CD4-positive, alpha-beta T cell (primary cell): ENCODE measurements around the gene ADH5. TPM values are rescaled to one million over a fixed set of nuclear protein-coding genes. Genes with fewer than 3 reads are reported as not detected.

ENCODE experiments used
- ATAC-seq: fragments of 200-7000 bp; cut with Tn5 transposase; one replicate; pipeline ENCODE4 v1.10.0; 2022; ENCODE audit warnings: mild to moderate bottlenecking; ENCODE audit not compliant: poor library complexity
- CTCF ChIA-PET: fragments of 350-600 bp; sonication (Branson Sonifier 250); formaldehyde crosslinking; loops from one replicate; lab custom pipeline; 2021; ENCODE audit warnings: antibody characterized with exemption, inconsistent platforms; lab: Charles Lee
- POLR2A ChIA-PET: fragments of 350-600 bp; sonication (Branson Sonifier 250); formaldehyde crosslinking; loops from one replicate; lab custom pipeline; 2021; ENCODE audit warnings: antibody characterized with exemption, inconsistent platforms; lab: Charles Lee
- DNase-seq, 14 experiments: peaks; one replicate each; pipeline ENCODE4 v3.0.0-alpha.2; 2013 to 2020; ENCODE audit warnings: mixed read lengths in 2 of 14
- H3K27ac ChIP-seq, 2 donors: one replicate each; pipeline versions ENCODE4 v1.5.1 to v1.7.0; 2013; ENCODE audit warnings: low read length in 2 of 2, low read depth in 1 of 2, mild to moderate bottlenecking in 1 of 2
- H3K27me3 ChIP-seq, 2 experiments: 1 replicate in 1 of 2; 2 replicates in 1 of 2; pipeline versions ENCODE4 v1.6.1 to v1.7.0; 2013; ENCODE audit warnings: low read length in 2 of 2, control low read depth in 1 of 2, mild to moderate bottlenecking in 1 of 2, moderate library complexity in 1 of 2; ENCODE audit not compliant: insufficient read depth in 2 of 2, control insufficient read depth in 1 of 2
- H3K36me3 ChIP-seq: one replicate; pipeline ENCODE4 v1.6.1; 2013; ENCODE audit warnings: low read length, control low read depth; ENCODE audit not compliant: insufficient read depth
- H3K4me1 ChIP-seq: one replicate; pipeline ENCODE4 v1.6.1; 2013; ENCODE audit warnings: low read length, control low read depth; ENCODE audit not compliant: insufficient read depth
- H3K4me3 ChIP-seq: one replicate; pipeline ENCODE4 v1.5.1; 2013; ENCODE audit warnings: mild to moderate bottlenecking, low read length, moderate library complexity
- H3K9me3 ChIP-seq, 2 experiments: 1 replicate in 1 of 2; 2 replicates in 1 of 2; pipeline versions ENCODE4 v1.6.1 to v1.7.0; 2013; ENCODE audit warnings: low read length in 2 of 2, mild to moderate bottlenecking in 2 of 2, control low read depth in 1 of 2, moderate library complexity in 1 of 2; ENCODE audit not compliant: control insufficient read depth in 1 of 2, insufficient read depth in 1 of 2
- H3K27ac Mint-ChIP-seq: one replicate; pipeline ENCODE4 v1.8.0; 2020; ENCODE audit warnings: mixed read lengths
- H3K27me3 Mint-ChIP-seq: one replicate; pipeline ENCODE4 v1.8.0; 2021; ENCODE audit warnings: mixed read lengths
- H3K36me3 Mint-ChIP-seq: one replicate; pipeline ENCODE4 v1.8.0; 2021; ENCODE audit warnings: low read depth, mixed read lengths
- H3K4me1 Mint-ChIP-seq: one replicate; pipeline ENCODE4 v1.8.0; 2021; ENCODE audit warnings: low read depth, mixed read lengths
- H3K4me3 Mint-ChIP-seq: one replicate; pipeline ENCODE4 v1.8.0; 2020; ENCODE audit warnings: mild to moderate bottlenecking, mixed read lengths
- H3K9me3 Mint-ChIP-seq: one replicate; pipeline ENCODE4 v1.8.0; 2020; ENCODE audit warnings: mixed read lengths
- intact Hi-C, 2 experiments: fragments of 100-400 bp; cut with DNase I in 1 of 2; cut with micrococcal nuclease in 1 of 2; formaldehyde crosslinking; loops; one replicate each; pipeline versions ENCODE4 v1.15.1 to v1.9.0; 2023 to 2025; cut with DNase I, micrococcal nuclease
- polyA plus RNA-seq, 2 donors: library from polyadenylated mRNA; unstranded; fragments of 120-200 nt; gene quantifications; one replicate each; pipeline ENCODE4 v1.2.1, GENCODE V29; 2013
- total RNA-seq, 174 experiments: library from RNA in 2 of 174; stranded (reverse) in 2 of 174; gene quantifications; one replicate each; pipeline ENCODE4 v1.2.3 and lab custom pipeline; 2021 to 2026
- TF ChIP-seq, protein P1 (sequence below): fragments of 200-600 bp; IDR thresholded peaks from one replicate; pipeline ENCODE4 v1.8.0; 2022; ENCODE audit warnings: antibody characterized with exemption, mild to moderate bottlenecking

ADH5 gene
- total RNA-seq (10 to 100 TPM; 49.1 to 52.0 TPM), total RNA-seq (lab: John Stamatoyannopoulos, UW) (19.6 to 140 (median 95.3) reads per million in 172 experiments)
- 74.6 TPM for polyA plus RNA-seq (2013, experiment 1 of 2)
- polyA plus RNA-seq (2013, experiment 2 of 2) = 74.2 TPM

DNA sequence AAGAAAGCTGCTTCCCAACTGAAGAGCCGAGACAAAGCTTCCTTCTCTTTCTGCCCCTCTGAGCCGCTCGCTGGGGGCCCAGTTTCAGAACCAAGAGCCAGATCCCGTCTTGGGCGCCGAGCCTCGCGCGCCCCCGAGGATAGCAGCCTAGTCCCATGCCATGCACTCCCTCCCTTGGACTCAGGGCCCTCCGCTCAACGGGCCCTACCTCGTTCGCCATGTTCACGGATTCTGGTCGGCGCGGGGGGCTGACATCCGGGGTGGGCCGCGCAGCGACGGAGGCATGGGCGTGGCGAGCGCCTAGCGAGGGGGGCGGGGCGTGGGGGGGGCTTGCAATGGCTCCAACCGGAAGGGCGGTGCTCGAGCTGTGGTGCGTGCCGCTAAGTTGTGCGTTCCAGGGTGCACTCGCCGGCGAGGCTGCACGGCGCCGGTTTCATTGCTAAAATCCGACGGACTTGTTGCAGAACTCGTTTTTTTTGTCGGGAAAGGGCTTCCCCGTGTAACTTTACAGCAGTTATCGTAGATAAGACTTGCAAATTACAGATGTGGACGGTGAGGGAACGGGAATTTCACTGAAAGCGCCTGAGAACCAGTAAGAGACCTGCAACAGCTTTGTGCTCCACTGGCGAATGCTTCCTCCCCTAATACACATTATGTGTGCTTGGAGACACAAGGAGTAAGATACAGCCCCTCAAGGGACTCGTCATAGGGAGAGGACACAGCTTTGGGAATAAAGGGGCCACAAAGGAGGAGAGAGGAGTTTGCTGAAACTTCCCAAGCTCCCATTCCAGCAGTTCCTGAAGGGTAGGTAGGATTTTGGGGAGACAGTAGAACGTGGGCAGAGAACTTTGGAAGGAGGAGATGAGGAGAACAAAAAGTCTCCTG lies at the start of gene ADH5:
TSS of gene ADH5 (minus strand) at position 308 of the 885 bp plus-strand sequence. CDS start at position 220, 88 bp downstream.
- H3K4me1 Mint-ChIP-seq = peaks cover 65% of the 10 kb centered on the region

DNA sequence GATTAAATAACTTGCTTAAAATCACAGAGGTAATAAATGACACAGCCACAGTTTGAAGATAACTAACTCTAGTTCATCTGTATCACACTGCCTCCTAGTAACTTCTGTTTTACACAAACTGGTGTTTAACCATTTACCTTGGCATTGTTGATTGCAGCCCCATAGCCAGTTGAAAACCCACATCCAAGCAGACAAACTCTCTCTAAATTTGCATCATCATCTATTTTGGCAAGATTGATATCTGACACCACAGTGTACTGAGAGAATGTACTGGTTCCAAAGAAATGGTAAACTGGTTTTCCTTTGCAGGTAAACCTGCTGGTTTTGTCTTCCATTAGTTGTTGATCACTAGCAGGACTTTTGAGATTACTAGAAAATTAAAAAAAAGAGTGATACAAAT lies 47.7 kb upstream of the ADH5 start:
- H3K9me3 ChIP-seq = no peaks in the 10 kb centered on the region
- H3K27me3 Mint-ChIP-seq = no peaks in the 10 kb centered on the region
- no peak overlapping the region for H3K27ac Mint-ChIP-seq
- H3K4me1 ChIP-seq = no peaks in the 10 kb centered on the region
- ChIA-PET POLR2A (no interaction called here), CTCF (no interaction called here)
- no peak overlapping the region for H3K4me3 ChIP-seq
- H3K4me3 Mint-ChIP-seq = no peak overlapping the region
- H3K4me1 Mint-ChIP-seq = no peaks in the 10 kb centered on the region
- no peaks in the 10 kb centered on the region for H3K9me3 Mint-ChIP-seq
- intact Hi-C loops = no loop called here
- TF ChIP-seq, protein P1, sequence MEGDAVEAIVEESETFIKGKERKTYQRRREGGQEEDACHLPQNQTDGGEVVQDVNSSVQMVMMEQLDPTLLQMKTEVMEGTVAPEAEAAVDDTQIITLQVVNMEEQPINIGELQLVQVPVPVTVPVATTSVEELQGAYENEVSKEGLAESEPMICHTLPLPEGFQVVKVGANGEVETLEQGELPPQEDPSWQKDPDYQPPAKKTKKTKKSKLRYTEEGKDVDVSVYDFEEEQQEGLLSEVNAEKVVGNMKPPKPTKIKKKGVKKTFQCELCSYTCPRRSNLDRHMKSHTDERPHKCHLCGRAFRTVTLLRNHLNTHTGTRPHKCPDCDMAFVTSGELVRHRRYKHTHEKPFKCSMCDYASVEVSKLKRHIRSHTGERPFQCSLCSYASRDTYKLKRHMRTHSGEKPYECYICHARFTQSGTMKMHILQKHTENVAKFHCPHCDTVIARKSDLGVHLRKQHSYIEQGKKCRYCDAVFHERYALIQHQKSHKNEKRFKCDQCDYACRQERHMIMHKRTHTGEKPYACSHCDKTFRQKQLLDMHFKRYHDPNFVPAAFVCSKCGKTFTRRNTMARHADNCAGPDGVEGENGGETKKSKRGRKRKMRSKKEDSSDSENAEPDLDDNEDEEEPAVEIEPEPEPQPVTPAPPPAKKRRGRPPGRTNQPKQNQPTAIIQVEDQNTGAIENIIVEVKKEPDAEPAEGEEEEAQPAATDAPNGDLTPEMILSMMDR = no peak
- no peaks in the 10 kb centered on the region for H3K36me3 Mint-ChIP-seq
- no peak for DNase-seq
- no peak overlapping the region for H3K27ac ChIP-seq
- no peak for ATAC-seq
- no peaks in the 10 kb centered on the region for H3K36me3 ChIP-seq
- H3K27me3 ChIP-seq = no peaks in the 10 kb centered on the region

More for the DNA sequence above, at the start of gene ADH5:
- H3K4me1 ChIP-seq = peaks cover 25% of the 10 kb centered on the region
- TF ChIP-seq, protein P1 = no peak
- H3K27me3 Mint-ChIP-seq = no peaks in the 10 kb centered on the region
- H3K36me3 Mint-ChIP-seq = peaks cover 34% of the 10 kb centered on the region
- DNase-seq (peak; percentile 86 to 96 (median 91)), ATAC-seq (peak; percentile 95)
- H3K27me3 ChIP-seq = no peaks in the 10 kb centered on the region
- H3K27ac Mint-ChIP-seq = peak within 1 kb of the TSS; percentile 93
- no peaks in the 10 kb centered on the region for H3K9me3 ChIP-seq
- peak within 1 kb of the TSS; percentile 76 to 82 for H3K27ac ChIP-seq
- H3K4me3 Mint-ChIP-seq = peak within 1 kb of the TSS; percentile 95
- peak within 1 kb of the TSS; percentile 93 for H3K4me3 ChIP-seq
- ChIA-PET POLR2A (interaction anchor here (0.5 to 2.3 kb wide), 23 partner anchors 10 to 945 kb away, joined by 3 to 79 read pairs (median 4); partner anchors contain the start of genes DNAJB14, EIF4E, LAMTOR3 and METAP1), CTCF (interaction anchor here (0.6 to 2.8 kb wide), 4 partner anchors 33 to 192 kb away, joined by 3 to 26 read pairs (median 6); partner anchors contain the start of gene METAP1)
- intact Hi-C loops = loop anchor here (1.0 to 5.0 kb wide), 9 partner anchors 36 to 946 kb away; partner anchors contain the start of genes RAP1GDS1 (in 2 of the 2), TRMT10A (in 2 of the 2), EIF4E (in 1 of the 2) and H2AZ1 (in 1 of the 2)
- H3K9me3 Mint-ChIP-seq = no peaks in the 10 kb centered on the region
- H3K36me3 ChIP-seq = peaks cover 19% of the 10 kb centered on the region

DNA sequence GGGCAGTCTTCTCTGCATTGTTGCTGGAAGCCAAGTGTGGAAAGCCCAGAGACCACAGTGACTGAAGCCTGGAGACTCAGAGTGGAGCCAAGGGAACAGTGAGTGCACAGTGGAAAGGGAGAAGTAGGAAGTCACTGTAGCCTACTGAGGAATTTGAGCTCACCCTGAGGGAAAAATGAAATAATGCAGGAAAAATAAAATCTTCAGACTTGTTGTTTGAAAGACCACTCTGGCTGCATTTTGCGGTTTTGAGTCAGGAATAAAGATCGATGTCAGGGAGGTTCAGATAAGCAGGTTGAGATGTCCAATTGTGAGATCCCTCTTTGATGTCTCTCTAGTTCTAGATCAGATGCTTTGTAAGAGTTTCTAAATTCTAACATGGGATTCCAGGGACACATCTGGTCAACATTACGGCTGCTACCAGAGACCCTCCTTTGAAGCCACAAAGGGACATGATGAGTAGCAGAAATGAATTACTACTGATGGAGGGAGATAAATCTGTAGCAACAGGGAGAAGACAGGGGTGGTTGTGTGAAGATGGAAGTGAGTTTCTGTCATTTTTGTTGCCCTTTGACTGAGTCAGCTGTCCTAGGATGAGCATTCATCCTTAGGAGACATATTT lies 47.1 kb upstream of the ADH5 start:
- H3K36me3 Mint-ChIP-seq = no peaks in the 10 kb centered on the region
- no peaks in the 10 kb centered on the region for H3K27me3 Mint-ChIP-seq
- no peaks in the 10 kb centered on the region for H3K9me3 Mint-ChIP-seq
- H3K4me1 ChIP-seq = no peaks in the 10 kb centered on the region
- H3K36me3 ChIP-seq = no peaks in the 10 kb centered on the region
- ChIA-PET CTCF (no interaction called here), POLR2A (no interaction called here)
- ATAC-seq (no peak), DNase-seq (no peak)
- no peak overlapping the region for H3K4me3 Mint-ChIP-seq
- no peak overlapping the region for H3K4me3 ChIP-seq
- no peak overlapping the region for H3K27ac Mint-ChIP-seq
- intact Hi-C loops = no loop called here
- no peaks in the 10 kb centered on the region for H3K4me1 Mint-ChIP-seq
- H3K27ac ChIP-seq = no peak overlapping the region
- no peaks in the 10 kb centered on the region for H3K27me3 ChIP-seq
- TF ChIP-seq, protein P1 = no peak
- H3K9me3 ChIP-seq = no peaks in the 10 kb centered on the region
